Measurements from ENCODE around the gene LGI4. TPM values are rescaled to one million over a fixed set of nuclear protein-coding genes. Genes with fewer than 3 reads are reported as not detected.
"Not testable (repeated sequence)": the region's sequence is repeated elsewhere in the genome, so short reads cannot be mapped to it uniquely, and the experiment has no call there.

Gene LGI4
- total RNA-seq, 1 donor from 2014 or later = 0.27 TPM

GRCh38 chr19:35108730-35109129, 26.1 kb downstream of the LGI4 start:
- intact Hi-C loops (cut with micrococcal nuclease) = no loop called here

DNA sequence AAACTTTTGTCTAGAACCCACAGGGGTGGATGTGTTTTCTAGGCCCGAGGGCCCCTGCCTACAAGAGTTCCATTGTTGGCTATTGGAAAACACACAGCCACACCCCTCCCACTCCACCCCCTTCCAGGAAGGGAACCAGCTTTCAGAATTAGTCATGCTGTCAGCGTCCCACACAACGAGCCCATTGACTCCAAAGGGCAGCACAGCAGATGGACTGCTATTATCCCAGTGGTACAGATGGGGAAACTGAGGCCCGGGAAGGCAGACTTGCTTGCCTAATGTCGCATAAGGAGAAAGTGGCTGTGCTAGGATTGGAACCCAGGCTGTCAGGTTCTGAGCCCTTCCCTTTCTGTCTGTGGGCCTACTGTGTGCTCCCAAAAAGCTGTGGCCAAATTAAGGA, 27.3 kb downstream of the LGI4 start:
- intact Hi-C loops (cut with micrococcal nuclease) = no loop called here

GRCh38 chr19:35106898-35107541, 27.8 kb downstream of the LGI4 start:
- intact Hi-C loops (cut with micrococcal nuclease) = no loop called here

- intact Hi-C loops (cut with micrococcal nuclease) = no loop called here
Observed at GRCh38 chr19:35106291-35106583, 28.6 kb downstream of the LGI4 start.

DNA sequence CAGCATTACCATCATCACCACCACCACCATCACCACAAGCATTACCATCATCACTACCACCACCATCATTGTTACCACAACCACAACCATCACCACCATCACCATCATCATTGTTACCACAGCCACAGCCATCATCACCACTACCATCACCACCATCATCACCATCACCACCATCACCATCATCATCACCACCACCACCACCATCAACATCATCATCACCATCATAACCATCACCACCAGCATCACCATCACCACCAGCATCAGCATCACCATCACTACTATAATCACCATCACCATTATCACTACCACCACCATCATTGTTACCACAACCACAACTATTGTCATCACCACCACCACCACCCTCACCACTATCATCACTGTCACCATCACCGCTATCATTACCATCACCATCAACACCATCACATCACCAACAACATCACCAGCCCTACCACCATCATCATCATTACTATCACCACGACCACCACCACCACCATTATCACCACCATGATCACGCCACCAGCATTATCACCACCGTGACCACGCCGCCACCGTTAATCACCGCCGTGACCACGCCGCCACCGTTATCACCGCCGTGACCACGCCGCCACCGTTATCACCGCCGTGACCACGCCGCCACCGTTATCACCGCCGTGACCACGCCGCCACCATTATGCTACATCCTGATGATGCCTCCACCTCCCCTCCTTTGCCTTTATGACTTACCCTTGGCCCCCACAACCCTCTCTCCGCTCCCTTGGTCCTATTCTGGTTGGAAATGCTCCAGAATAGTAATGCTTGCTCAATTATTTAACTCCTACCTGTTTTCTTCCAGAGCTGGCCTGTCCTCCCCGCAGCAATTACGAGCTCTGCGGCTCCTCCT, 29.2 kb downstream of the LGI4 start:
- intact Hi-C loops (cut with micrococcal nuclease) = no loop called here

DNA sequence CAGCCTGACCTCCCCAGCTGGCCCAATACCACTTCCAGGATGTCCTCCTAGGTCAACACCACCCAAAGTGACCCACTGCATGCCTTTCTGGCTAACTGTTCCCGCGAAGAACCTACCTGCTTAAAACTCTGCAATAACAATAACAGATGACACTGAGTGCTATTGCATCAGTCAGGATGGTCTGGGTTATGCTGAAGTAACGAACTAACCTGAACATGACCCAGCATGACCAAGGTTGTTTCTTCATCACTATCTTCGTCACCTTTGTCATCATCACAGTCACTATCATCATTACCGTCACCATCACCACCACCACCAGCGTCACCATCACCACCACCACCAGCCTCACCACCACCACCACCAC, 29.8 kb downstream of the LGI4 start:
- intact Hi-C loops (cut with micrococcal nuclease) = no loop called here

GRCh38 chr19:35104361-35104760, 30.5 kb downstream of the LGI4 start:
- intact Hi-C loops (cut with micrococcal nuclease) = no loop called here

DNA sequence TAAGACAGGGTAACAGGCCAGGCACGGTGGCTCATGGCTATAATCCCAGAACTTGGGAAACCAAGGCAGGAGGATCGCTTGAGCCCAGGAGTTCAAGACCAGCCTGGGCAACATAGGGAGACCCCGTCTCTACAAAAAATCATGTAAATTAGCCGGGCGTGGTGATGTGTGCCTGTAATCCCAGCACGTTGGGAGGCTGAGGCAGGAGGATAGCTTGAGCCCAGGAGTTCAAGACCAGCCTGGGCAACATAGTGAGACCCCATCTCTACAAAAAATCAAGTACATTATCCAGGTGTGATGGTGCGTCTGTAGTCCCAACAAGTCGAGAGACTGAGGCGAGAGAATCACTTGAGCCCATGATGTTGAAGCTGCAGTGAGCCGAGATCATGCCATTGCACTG, 31.2 kb downstream of the LGI4 start:
- intact Hi-C loops (cut with micrococcal nuclease) = not testable (repeated sequence)

DNA sequence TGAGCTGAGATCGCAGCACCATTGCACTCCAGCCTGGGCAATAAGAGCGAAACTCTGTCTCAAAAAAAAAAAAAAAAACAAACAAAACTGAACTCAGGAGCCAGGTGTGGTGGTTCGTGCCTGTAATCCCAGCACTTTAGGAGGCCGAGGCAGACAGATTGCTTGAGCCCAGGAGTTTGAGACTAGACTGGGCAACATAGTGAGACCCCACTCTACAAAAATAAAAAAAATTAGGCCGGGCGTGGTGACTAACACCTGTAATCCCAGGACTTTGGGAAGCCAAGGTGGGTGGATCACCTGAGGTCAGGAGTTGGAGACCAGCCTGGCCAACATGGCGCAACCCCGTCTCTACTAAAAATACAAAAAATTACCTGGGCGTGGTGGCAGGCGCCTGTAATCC, 32.9 kb downstream of the LGI4 start:
- intact Hi-C loops (cut with micrococcal nuclease) = not testable (repeated sequence)

DNA sequence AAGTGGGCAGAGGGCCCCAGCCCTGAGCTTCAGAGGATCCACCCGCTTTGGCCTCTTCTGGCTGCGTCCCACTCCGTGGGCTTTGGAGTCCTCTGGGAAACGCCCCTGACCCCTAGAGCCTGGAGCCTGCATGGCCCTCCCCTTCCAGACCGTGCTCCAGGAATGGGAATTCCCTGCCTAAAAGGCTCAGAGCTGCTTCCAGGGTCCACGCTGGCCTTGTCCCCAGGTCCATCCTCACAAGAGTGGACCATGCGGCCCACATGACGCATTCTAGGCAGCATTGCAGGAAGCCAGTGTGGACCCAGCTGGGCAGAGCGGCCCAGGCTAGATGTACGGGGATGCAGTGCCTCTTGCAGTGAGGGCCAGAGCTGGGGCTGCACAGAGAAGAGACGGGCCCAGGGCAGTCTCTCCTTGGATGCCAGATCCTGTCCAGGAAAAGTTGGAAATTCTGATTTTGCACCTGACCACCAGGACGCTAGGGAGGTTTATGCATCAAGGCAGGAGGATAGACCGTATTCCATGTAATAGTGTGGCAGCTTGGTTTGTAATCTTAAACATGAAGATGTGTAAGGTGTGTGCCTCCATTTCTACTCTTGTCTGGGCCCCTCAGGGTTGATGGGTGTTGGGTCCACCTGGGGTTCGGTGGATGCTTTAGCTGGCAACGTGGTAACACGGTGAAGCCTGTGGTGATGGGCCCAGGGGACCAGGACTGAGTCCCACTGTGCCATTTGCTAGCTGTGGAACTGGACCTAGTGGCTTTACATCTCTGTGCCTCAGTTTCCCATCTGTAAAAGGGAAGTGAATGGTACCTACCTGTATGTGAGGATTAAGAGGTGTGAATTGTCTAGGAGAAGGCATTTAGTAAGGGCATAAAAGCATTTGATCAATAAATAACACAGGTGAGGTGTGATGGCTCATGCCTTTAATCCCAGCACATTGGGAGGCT, 34.0 kb downstream of the LGI4 start:
- intact Hi-C loops (cut with micrococcal nuclease) = no loop called here

DNA sequence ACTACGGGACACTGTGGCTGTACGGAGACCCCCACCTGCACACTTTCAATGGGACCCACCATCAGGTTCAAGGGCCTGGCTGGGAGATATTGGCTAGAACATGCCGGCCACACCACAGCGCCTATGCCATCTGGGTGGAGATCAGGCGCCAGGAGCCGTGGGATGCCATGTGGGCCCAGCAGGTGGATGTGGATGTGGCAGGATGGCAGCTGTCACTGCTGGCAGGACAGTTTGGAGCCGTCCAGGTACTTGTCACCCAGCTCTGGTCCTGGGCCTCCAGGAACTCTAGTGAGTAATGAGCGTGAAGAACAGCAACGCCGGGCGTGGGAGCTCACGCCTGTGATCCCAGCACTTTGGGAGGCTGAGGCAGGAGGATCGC, 35.0 kb downstream of the LGI4 start:
- intact Hi-C loops (cut with micrococcal nuclease) = no loop called here

- intact Hi-C loops (cut with micrococcal nuclease) = no loop called here
Observed at GRCh38 chr19:35099155-35099896, 35.5 kb downstream of the LGI4 start.

DNA sequence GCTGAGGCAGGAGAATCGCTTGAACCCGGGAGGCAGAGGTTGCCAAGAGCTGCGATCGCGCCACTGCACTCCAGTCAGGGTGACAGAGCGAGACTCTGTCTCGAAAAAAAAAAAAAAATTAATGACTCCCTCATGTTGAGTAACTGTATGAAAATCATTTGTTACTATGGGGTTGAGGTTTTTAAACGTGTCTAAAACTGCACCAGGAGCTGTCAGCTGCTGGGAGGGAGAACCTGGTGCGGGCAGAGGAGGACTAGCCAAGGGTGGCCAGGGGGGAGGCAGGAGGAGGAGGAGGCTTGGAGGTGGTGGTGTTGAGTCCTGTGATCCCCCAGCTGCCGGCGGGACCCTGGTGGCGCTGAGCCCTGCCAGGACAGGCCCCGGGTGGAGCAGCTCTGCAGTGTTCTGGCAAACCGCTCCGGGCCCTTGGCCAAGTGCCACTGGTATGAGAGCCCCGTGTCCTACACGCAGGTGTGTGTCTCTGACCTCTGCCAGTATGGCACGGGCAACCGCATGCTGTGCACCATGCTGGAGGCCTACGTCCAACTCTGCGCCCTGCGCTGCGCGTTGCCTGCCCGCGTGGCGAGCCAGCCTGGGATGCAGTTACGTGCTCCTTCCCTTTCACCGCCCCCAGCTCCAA, 36.3 kb downstream of the LGI4 start:
- intact Hi-C loops (cut with micrococcal nuclease) = no loop called here

- intact Hi-C loops (cut with micrococcal nuclease) = no loop called here
Observed at GRCh38 chr19:35095667-35096368, 39.0 kb downstream of the LGI4 start.

GRCh38 chr19:35094656-35095055, 40.2 kb downstream of the LGI4 start:
- intact Hi-C loops (cut with micrococcal nuclease) = no loop called here

- intact Hi-C loops (cut with micrococcal nuclease) = no loop called here
Observed at GRCh38 chr19:35093941-35094647, 40.8 kb downstream of the LGI4 start.

- intact Hi-C loops (cut with micrococcal nuclease) = no loop called here
Observed at GRCh38 chr19:35093430-35093829, 41.4 kb downstream of the LGI4 start.

DNA sequence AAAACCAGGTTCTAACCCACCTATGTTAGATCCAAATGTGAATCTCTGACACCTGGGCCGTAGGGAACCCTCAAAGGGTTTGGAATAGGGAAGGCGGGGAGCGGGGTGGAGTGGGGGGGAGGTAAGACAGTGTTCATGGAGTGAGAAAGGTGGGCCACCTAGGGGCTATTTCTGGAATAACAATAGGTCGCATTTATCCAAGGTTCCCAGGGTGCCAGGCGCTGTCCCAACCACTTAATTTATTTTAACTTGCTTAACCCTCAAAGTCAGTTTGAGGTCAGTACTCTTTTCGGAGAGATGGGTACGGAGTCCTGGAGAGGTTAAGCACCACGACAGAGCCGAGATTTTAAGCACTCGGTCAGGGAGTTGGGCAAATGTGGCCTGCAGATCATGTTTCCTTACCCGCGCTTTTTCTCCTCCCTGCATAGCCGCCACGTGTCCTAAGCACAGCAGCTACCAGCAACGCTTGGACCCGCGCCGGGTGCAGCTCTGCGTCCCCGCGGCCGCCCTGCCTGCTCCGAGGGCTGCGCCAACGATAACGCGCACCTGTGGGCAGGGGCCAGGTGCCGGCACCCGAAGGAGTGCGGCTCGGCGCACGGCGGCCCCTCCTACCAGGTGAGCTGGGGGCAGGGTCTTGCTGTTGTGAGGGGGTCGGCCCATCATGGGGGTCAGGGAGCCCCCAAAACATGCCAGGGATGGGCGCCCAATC, 44.2 kb downstream of the LGI4 start:
- intact Hi-C loops (cut with micrococcal nuclease) = no loop called here

- intact Hi-C loops (cut with micrococcal nuclease) = no loop called here
Observed at GRCh38 chr19:35090160-35090505, 44.7 kb downstream of the LGI4 start.
